H1 (cell line): ENCODE results near the gene RNF212. TPM values are rescaled to one million over a fixed set of nuclear protein-coding genes. Genes with fewer than 3 reads are reported as not detected.

ENCODE experiments used
- ATF2 ChIP-seq: IDR thresholded peaks from 2 replicates; pipeline ENCODE4 v1.6.1; 2012; ENCODE audit warnings: low read length, inconsistent platforms
- TAF1 ChIP-seq: IDR thresholded peaks from 2 replicates; pipeline ENCODE4 v1.6.1; 2011; ENCODE audit warnings: mild to moderate bottlenecking, low read depth, low read length
- YY1 ChIP-seq: IDR thresholded peaks from 2 replicates; pipeline ENCODE4 v1.6.1; 2011; ENCODE audit warnings: low read depth, mild to moderate bottlenecking, low read length
- polyA plus RNA-seq, 7 experiments: library from polyadenylated mRNA; depleted of rRNA in 3 of 7; stranded (reverse) in 5 of 7; unstranded in 2 of 7; fragments of >200 nt in 5 of 7; fragments of 200-250 nt in 2 of 7; gene quantifications; 1 replicate in 5 of 7; 2 replicates in 1 of 7; 4 replicates in 1 of 7; pipeline versions ENCODE4 v1.2.1 to v1.2.3, GENCODE V29; 2011 to 2013; ENCODE audit warnings: missing spikeins in 2 of 7, mixed read lengths in 2 of 7
- total RNA-seq: library from RNA; stranded (reverse); fragmentation: NEBNext Ultra II Directional; extraction: Animal tissue kit (Norgen Biotek cat#: 25700); gene quantifications from 2 replicates; pipeline ENCODE4 v1.2.1, GENCODE V29; 2021

RNF212 gene
- total and polyA plus RNA-seq, 2 of the 8 experiments (the other 6 are each of a cell fraction or from before 2014, with no cell fraction given), result 3.4 to 5.4 TPM

- no peak for TF ChIP-seq ATF2
- TF ChIP-seq TAF1, result no peak
- no peak for TF ChIP-seq YY1
These were observed 64.4 kb downstream of the RNF212 start (continued) for GRCh38 chr4:1048773-1049590.
